ENCODE data around the gene PDIA4. TPM values are rescaled to one million over a fixed set of nuclear protein-coding genes. Genes with fewer than 3 reads are reported as not detected.

The PDIA4 gene
- total RNA-seq, 1 donor from 2014 or later, result 142 TPM

DNA sequence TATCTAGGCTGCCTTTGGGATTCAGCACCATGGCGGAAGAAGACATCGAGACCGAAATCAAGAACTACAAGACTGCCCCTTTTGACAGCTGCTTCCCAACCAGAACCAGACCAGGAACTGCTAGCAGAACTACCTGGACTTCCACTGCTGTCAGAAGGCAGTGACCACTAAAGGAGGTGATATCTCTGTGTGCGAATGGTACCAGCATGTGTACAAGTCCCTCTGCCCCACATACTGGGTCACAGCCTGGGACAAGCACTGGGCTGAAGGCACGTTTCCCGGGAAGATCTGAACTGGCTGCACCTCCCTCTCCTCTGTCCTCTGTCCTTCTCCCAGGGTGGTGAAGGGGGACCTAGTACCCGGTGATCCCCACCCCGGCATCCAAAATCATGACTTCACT, 25.6 kb upstream of the PDIA4 start:
- H3K4me1 Mint-ChIP-seq, result no peaks in the 10 kb centered on the region

DNA sequence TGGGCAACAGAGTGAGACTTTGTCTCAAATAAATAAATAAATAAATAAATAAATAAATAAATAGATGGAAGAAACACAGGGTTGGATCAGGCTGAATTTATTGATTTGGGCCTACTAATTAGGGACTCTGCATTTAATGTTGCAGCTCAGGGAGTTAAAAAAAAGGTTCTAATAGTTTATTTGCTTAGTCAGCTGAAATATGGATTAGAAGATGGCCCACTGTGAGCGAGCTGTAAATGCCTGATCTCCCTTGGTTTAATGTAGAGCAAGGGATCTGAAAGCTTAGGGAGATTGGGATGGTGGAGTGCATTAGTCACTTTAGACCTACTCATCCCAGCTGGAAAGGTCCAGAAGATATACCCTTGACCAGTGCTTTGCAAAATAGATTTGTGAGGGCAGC, 25.1 kb upstream of the PDIA4 start:
- Histone ChIP-seq H2AFZ (replicated peaks) (no peak overlapping the region), H3K27me3 (no peaks in the 10 kb centered on the region), H3F3A (ENCODE audit: low read depth) (no peaks in the 10 kb centered on the region), H3K9ac (no peak overlapping the region), H4K20me1 (ENCODE audit: low read depth) (no peaks in the 10 kb centered on the region), H3K4me3 (no peak overlapping the region), H3K79me2 (ENCODE audit: low read depth) (no peaks in the 10 kb centered on the region), H3K4me1 (no peaks in the 10 kb centered on the region), H3K27ac (no peak overlapping the region), H3K4me2 (no peak overlapping the region), H3K36me3 (no peaks in the 10 kb centered on the region), H3K9me3 (ENCODE audit: low read depth) (no peaks in the 10 kb centered on the region)
- DNase-seq (ENCODE audit: low spot score), result no peak
- no peak overlapping the region for H3K4me3 Mint-ChIP-seq
- no peaks in the 10 kb centered on the region for H3K36me3 Mint-ChIP-seq
- H3K27me3 Mint-ChIP-seq (ENCODE audit: insufficient read depth, low read depth), result peaks cover 3% of the 10 kb centered on the region
- H3K4me1 Mint-ChIP-seq, result no peaks in the 10 kb centered on the region
- TF ChIP-seq EZH2phosphoT487 (IDR thresholded peaks at IDR 0.05), result no peak
- no peak for TF ChIP-seq EZH2 (IDR thresholded peaks at IDR 0.05)
- TF ChIP-seq, protein P1, sequence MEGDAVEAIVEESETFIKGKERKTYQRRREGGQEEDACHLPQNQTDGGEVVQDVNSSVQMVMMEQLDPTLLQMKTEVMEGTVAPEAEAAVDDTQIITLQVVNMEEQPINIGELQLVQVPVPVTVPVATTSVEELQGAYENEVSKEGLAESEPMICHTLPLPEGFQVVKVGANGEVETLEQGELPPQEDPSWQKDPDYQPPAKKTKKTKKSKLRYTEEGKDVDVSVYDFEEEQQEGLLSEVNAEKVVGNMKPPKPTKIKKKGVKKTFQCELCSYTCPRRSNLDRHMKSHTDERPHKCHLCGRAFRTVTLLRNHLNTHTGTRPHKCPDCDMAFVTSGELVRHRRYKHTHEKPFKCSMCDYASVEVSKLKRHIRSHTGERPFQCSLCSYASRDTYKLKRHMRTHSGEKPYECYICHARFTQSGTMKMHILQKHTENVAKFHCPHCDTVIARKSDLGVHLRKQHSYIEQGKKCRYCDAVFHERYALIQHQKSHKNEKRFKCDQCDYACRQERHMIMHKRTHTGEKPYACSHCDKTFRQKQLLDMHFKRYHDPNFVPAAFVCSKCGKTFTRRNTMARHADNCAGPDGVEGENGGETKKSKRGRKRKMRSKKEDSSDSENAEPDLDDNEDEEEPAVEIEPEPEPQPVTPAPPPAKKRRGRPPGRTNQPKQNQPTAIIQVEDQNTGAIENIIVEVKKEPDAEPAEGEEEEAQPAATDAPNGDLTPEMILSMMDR (IDR thresholded peaks at IDR 0.05), result no peak
- no peak overlapping the region for H3K27ac Mint-ChIP-seq
- H3K9me3 Mint-ChIP-seq, result peaks cover 5% of the 10 kb centered on the region

More for the DNA sequence above, 25.6 kb upstream of the PDIA4 start:
- Mint-ChIP-seq H3K27ac (no peak overlapping the region), H3K9me3 (peaks cover 5% of the 10 kb centered on the region), H3K36me3 (no peaks in the 10 kb centered on the region), H3K4me3 (no peak overlapping the region), H3K27me3 (ENCODE audit: insufficient read depth, low read depth) (peaks cover 3% of the 10 kb centered on the region)
- Histone ChIP-seq H3K4me1 (no peaks in the 10 kb centered on the region), H3K9me3 (ENCODE audit: low read depth) (no peaks in the 10 kb centered on the region), H3K9ac (no peak overlapping the region), H3F3A (ENCODE audit: low read depth) (no peaks in the 10 kb centered on the region), H3K27ac (no peak overlapping the region), H3K4me3 (no peak overlapping the region), H3K79me2 (ENCODE audit: low read depth) (no peaks in the 10 kb centered on the region), H3K36me3 (no peaks in the 10 kb centered on the region), H3K4me2 (no peak overlapping the region), H4K20me1 (ENCODE audit: low read depth) (no peaks in the 10 kb centered on the region), H3K27me3 (no peaks in the 10 kb centered on the region), H2AFZ (replicated peaks) (no peak overlapping the region)
- no peak for DNase-seq (ENCODE audit: low spot score)
- TF ChIP-seq, protein P1 (IDR thresholded peaks at IDR 0.05), result no peak
- no peak for TF ChIP-seq EZH2 (IDR thresholded peaks at IDR 0.05)
- TF ChIP-seq EZH2phosphoT487 (IDR thresholded peaks at IDR 0.05), result no peak

DNA sequence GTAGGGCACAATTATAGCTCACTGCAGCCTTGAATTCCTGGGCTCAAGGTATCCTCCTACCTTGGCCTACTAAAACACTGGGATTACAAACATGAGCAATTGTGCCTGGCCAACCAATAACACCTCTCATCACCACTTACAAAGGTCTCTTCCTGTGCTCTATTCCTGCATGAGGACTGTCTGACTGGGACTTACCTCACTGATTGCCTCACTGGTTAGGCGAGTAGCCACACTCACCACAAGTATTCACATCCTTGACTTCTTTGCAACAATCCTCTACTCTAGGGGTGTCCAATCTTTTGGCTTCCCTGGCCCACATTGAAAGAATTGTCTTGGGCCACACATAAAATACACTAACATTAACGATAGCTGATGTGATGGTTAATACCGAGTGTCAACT, 22.6 kb upstream of the PDIA4 start:
- Histone ChIP-seq H3K4me3 (no peak overlapping the region), H3K27me3 (no peaks in the 10 kb centered on the region), H3F3A (ENCODE audit: low read depth) (no peaks in the 10 kb centered on the region), H3K9me3 (ENCODE audit: low read depth) (no peaks in the 10 kb centered on the region), H4K20me1 (ENCODE audit: low read depth) (no peaks in the 10 kb centered on the region), H2AFZ (replicated peaks) (no peak overlapping the region), H3K4me1 (no peaks in the 10 kb centered on the region), H3K79me2 (ENCODE audit: low read depth) (no peaks in the 10 kb centered on the region), H3K36me3 (no peaks in the 10 kb centered on the region), H3K9ac (no peak overlapping the region), H3K4me2 (no peak overlapping the region), H3K27ac (no peak overlapping the region)
- Mint-ChIP-seq H3K4me1 (no peaks in the 10 kb centered on the region), H3K27me3 (ENCODE audit: insufficient read depth, low read depth) (peaks cover 3% of the 10 kb centered on the region), H3K4me3 (no peak overlapping the region), H3K9me3 (peaks cover 2% of the 10 kb centered on the region), H3K36me3 (no peaks in the 10 kb centered on the region), H3K27ac (no peak overlapping the region)
- no peak for DNase-seq (ENCODE audit: low spot score)
- no peak for TF ChIP-seq EZH2 (IDR thresholded peaks at IDR 0.05)
- no peak for TF ChIP-seq EZH2phosphoT487 (IDR thresholded peaks at IDR 0.05)
- TF ChIP-seq, protein P1 (IDR thresholded peaks at IDR 0.05), result no peak

All from neural progenitor cell (in vitro differentiated cells).